Panc1 (cell line): Measurements from ENCODE around the gene ZNF593. TPM values are rescaled to one million over a fixed set of nuclear protein-coding genes. Genes with fewer than 3 reads are reported as not detected.

Experiments used
- ATAC-seq: fragments of 200-7000 bp; cut with Tn5 transposase; 2 replicates; pipeline ENCODE4 v1.9.1; 2020; ENCODE audit warnings: mild to moderate bottlenecking, moderate library complexity
- BruUV-seq: library from RNA; stranded (reverse); fragments of 400-500 nt; replicated peaks from 2 replicates; lab custom pipeline; 2021; lab: Mats Ljungman, UMichigan
- CTCF ChIA-PET: fragments of 300-600 bp; sonication (Branson Sonifier 250); formaldehyde crosslinking; loops from one replicate; lab custom pipeline; 2022; ENCODE audit warnings: antibody characterized with exemption; lab: Charles Lee
- POLR2A ChIA-PET: fragments of 300-600 bp; sonication (Branson Sonifier 250); formaldehyde crosslinking; loops from one replicate; lab custom pipeline; 2022; ENCODE audit warnings: antibody characterized with exemption; lab: Charles Lee
- DNase-seq: peaks from one replicate; pipeline ENCODE4 v3.0.0-alpha.2; 2010; ENCODE audit warnings: low read depth, low spot score
- H3K27ac ChIP-seq: 2 replicates; pipeline ENCODE4 v1.5.1; 2011; ENCODE audit warnings: mild to moderate bottlenecking, low read length, inconsistent platforms
- H3K27me3 ChIP-seq: fragments of 200-500 bp; sonication (Bioruptor generic); 2 replicates; pipeline ENCODE4 v1.6.0; 2014; ENCODE audit warnings: low read length, inconsistent platforms; ENCODE audit not compliant: control insufficient read depth, insufficient read depth
- H3K36me3 ChIP-seq: fragments of 200-500 bp; sonication (Bioruptor generic); 2 replicates; pipeline ENCODE4 v1.5.1; 2014; ENCODE audit warnings: inconsistent platforms, mild to moderate bottlenecking, low read length, moderate library complexity; ENCODE audit not compliant: control insufficient read depth, insufficient read depth
- H3K4me1 ChIP-seq: 2 replicates; pipeline ENCODE4 v1.5.1; 2011; ENCODE audit warnings: inconsistent platforms, mild to moderate bottlenecking, low read length, moderate library complexity; ENCODE audit not compliant: control insufficient read depth, insufficient read depth
- H3K4me3 ChIP-seq, 2 experiments: 2 replicates each; pipeline ENCODE4 v1.5.1; 2011 to 2012; ENCODE audit warnings: low read depth in 2 of 2, low read length in 2 of 2, mild to moderate bottlenecking in 2 of 2, inconsistent platforms in 1 of 2, moderate library complexity in 1 of 2
- H3K9me3 ChIP-seq: fragments of 200-500 bp; sonication (Bioruptor generic); 2 replicates; pipeline ENCODE4 v1.5.1; 2014; ENCODE audit warnings: low read depth, mild to moderate bottlenecking, inconsistent platforms, low read length, moderate library complexity; ENCODE audit not compliant: control insufficient read depth, insufficient read depth
- POLR2AphosphoS5 ChIP-seq: IDR thresholded peaks from 2 replicates; pipeline ENCODE4 v1.6.1; 2012; ENCODE audit warnings: mild to moderate bottlenecking, low read depth, low read length, moderate library complexity
- REST ChIP-seq, 2 experiments: IDR thresholded peaks; 2 replicates each; pipeline ENCODE4 v1.6.1; 2011 to 2012; ENCODE audit warnings: low read depth in 2 of 2, control low read depth in 1 of 2, low read length in 1 of 2, mild to moderate bottlenecking in 1 of 2, moderate library complexity in 1 of 2; ENCODE audit not compliant: insufficient read depth in 1 of 2
- SIN3A ChIP-seq: IDR thresholded peaks from 2 replicates; pipeline ENCODE4 v1.6.1; 2012; ENCODE audit warnings: low read depth, mild to moderate bottlenecking, low read length, moderate library complexity, borderline replicate concordance; ENCODE audit not compliant: insufficient read depth
- TCF7L2 ChIP-seq: IDR thresholded peaks from 2 replicates; pipeline ENCODE4 v1.6.1; 2011; ENCODE audit warnings: mild to moderate bottlenecking, low read depth, low read length, inconsistent platforms
- in situ Hi-C: cut with HindIII; loops from 2 replicates; pipeline ENCODE4 v1.10.0; 2016; ENCODE audit warnings: low sequenced_read_pairs, low pct_unique_long_range_greater_than_20kb
- intact Hi-C: fragments of 100-400 bp; cut with micrococcal nuclease; formaldehyde crosslinking; loops from one replicate; pipeline ENCODE4 v1.10.0; 2022; ENCODE audit not compliant: unreplicated experiment
- total RNA-seq: library from RNA; stranded (reverse); gene quantifications from one replicate; pipeline ENCODE4 v1.2.1, GENCODE V29; 2021; ENCODE audit not compliant: unreplicated experiment
- TF ChIP-seq, protein P1 (sequence below): fragments of 450-650 bp; IDR thresholded peaks from 2 replicates; pipeline ENCODE4 v1.5.1; 2017; ENCODE audit warnings: mild to moderate bottlenecking

ZNF593 gene
- total RNA-seq, 1 experiment from 2014 or later, result 108 TPM

DNA sequence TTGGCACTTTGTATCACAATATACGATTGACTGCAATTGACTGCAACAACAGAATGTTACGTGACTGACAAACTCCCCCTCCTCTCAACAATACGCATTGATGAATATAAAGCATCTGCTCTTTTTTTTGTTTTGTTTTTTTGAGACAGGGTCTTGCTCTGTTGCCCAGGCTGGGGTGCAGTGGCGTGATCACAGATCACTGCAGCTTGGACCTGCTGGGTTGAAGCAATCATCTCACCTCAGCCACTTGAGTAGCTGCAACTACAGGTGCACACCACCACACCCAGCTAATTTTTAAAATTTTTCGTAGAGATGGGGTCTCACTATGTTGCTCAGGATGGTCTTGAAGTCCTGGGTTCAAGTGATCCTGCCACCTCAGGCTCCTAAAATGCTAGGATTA, 43.0 kb downstream of the ZNF593 start:
- H3K27me3 ChIP-seq, result no peaks in the 10 kb centered on the region
- H3K9me3 ChIP-seq, result no peaks in the 10 kb centered on the region
- ATAC-seq (no peak), DNase-seq (no peak)
- intact Hi-C loops, result no loop called here
- ChIA-PET CTCF (no interaction called here), POLR2A (no interaction called here)
- no peaks in the 10 kb centered on the region for H3K36me3 ChIP-seq
- H3K27ac ChIP-seq, result no peak overlapping the region
- TF ChIP-seq POLR2AphosphoS5 (no peak), REST (IDR thresholded peaks at IDR 0.05; ENCODE audit: insufficient read depth in 1 of 2, low read depth in 2 of 2, low read length in 1 of 2) (no peak), SIN3A (no peak), TCF7L2 (no peak)
- TF ChIP-seq, protein P1, sequence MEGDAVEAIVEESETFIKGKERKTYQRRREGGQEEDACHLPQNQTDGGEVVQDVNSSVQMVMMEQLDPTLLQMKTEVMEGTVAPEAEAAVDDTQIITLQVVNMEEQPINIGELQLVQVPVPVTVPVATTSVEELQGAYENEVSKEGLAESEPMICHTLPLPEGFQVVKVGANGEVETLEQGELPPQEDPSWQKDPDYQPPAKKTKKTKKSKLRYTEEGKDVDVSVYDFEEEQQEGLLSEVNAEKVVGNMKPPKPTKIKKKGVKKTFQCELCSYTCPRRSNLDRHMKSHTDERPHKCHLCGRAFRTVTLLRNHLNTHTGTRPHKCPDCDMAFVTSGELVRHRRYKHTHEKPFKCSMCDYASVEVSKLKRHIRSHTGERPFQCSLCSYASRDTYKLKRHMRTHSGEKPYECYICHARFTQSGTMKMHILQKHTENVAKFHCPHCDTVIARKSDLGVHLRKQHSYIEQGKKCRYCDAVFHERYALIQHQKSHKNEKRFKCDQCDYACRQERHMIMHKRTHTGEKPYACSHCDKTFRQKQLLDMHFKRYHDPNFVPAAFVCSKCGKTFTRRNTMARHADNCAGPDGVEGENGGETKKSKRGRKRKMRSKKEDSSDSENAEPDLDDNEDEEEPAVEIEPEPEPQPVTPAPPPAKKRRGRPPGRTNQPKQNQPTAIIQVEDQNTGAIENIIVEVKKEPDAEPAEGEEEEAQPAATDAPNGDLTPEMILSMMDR, result no peak
- H3K4me1 ChIP-seq, result no peaks in the 10 kb centered on the region
- no TSS peak for BruUV-seq
- no peak overlapping the region for H3K4me3 ChIP-seq
- in situ Hi-C loops, result no loop called here

DNA sequence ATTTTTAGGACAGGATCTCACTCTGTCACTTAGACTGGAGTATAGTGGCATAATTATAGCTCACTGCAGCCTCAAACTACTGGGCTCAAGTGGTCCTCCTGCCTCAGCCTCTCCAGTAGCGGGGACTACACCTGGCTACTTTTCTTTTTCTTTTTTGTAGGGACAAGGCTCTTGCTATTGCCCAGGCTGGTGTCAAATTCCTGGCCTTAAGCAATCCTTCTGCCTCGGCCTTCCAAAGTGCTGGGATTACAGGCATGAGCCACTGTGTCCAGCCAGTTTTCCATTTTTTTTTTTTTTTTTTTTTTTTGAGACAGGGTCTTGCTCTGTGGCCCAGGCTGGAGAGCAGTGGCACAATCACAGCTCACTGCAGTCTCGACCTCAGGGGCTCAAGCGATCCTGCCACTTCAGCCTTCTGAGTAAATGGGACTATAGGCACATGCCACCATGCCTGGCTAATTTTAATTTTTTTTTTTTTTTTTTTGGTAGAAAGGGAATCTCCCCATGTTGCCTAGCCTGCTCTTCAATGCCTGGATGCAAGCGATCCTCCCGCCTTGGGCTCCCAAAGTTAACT, 43.7 kb downstream of the ZNF593 start:
- Histone ChIP-seq H3K4me1 (no peaks in the 10 kb centered on the region), H3K36me3 (no peaks in the 10 kb centered on the region), H3K27ac (no peak overlapping the region), H3K4me3 (no peak overlapping the region), H3K9me3 (no peaks in the 10 kb centered on the region), H3K27me3 (no peaks in the 10 kb centered on the region)
- DNase-seq (no peak), ATAC-seq (no peak)
- TF ChIP-seq, protein P1, result no peak
- TF ChIP-seq POLR2AphosphoS5 (no peak), TCF7L2 (no peak), SIN3A (no peak), REST (IDR thresholded peaks at IDR 0.05; ENCODE audit: insufficient read depth in 1 of 2, low read depth in 2 of 2, low read length in 1 of 2) (no peak)
- ChIA-PET CTCF (no interaction called here), POLR2A (interaction anchor here (0.6 kb wide), 1 partner anchor 175 kb away, joined by 8 read pairs; no protein-coding TSS in a partner anchor)
- intact Hi-C loops, result no loop called here
- BruUV-seq, result no TSS peak
- in situ Hi-C loops, result no loop called here
